Measurements from ENCODE around the gene NDRG3. TPM values are rescaled to one million over a fixed set of nuclear protein-coding genes. Genes with fewer than 3 reads are reported as not detected.

NDRG3 gene
- total RNA-seq, 3 donors from 2014 or later = 18.7 to 24.7 (median 22.9) TPM

DNA sequence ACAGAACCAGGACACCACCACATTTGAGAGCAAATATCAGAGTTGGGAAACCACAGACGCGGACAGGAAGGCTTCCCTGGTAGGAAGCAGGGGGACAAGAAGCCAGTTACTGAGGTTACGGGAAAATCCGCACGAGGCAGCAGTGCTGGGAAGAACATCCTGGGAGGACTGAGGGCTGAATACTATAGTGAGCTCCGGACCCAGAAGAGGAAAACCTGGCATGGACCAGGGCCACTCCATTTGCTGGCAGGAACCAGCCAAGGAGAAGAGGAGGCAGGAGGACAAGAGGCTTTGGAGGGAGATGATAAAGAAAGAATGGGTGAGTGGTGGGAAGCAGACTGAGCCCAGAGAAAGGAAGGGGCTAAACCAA, 33.8 kb upstream of the NDRG3 start:
- no peak overlapping the region for H3K4me3 ChIP-seq
- H3K27ac ChIP-seq = no peak overlapping the region
- H3K36me3 ChIP-seq = no peaks in the 10 kb centered on the region
- TF ChIP-seq POLR2AphosphoS5 (IDR thresholded peaks at IDR 0.05) (no peak), POLR2A (IDR thresholded peaks at IDR 0.05) (no peak)
- TF ChIP-seq, protein P1, sequence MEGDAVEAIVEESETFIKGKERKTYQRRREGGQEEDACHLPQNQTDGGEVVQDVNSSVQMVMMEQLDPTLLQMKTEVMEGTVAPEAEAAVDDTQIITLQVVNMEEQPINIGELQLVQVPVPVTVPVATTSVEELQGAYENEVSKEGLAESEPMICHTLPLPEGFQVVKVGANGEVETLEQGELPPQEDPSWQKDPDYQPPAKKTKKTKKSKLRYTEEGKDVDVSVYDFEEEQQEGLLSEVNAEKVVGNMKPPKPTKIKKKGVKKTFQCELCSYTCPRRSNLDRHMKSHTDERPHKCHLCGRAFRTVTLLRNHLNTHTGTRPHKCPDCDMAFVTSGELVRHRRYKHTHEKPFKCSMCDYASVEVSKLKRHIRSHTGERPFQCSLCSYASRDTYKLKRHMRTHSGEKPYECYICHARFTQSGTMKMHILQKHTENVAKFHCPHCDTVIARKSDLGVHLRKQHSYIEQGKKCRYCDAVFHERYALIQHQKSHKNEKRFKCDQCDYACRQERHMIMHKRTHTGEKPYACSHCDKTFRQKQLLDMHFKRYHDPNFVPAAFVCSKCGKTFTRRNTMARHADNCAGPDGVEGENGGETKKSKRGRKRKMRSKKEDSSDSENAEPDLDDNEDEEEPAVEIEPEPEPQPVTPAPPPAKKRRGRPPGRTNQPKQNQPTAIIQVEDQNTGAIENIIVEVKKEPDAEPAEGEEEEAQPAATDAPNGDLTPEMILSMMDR (IDR thresholded peaks at IDR 0.05) = no peak
- no peak for DNase-seq (ENCODE audit: low spot score in 2 of 2)
- H3K9me3 ChIP-seq = no peaks in the 10 kb centered on the region
- H3K27me3 ChIP-seq = no peaks in the 10 kb centered on the region
- no peaks in the 10 kb centered on the region for H3K4me1 ChIP-seq
- intact Hi-C loops (cut with DNase I; ENCODE audit: low total_unique reads) = no loop called here

DNA sequence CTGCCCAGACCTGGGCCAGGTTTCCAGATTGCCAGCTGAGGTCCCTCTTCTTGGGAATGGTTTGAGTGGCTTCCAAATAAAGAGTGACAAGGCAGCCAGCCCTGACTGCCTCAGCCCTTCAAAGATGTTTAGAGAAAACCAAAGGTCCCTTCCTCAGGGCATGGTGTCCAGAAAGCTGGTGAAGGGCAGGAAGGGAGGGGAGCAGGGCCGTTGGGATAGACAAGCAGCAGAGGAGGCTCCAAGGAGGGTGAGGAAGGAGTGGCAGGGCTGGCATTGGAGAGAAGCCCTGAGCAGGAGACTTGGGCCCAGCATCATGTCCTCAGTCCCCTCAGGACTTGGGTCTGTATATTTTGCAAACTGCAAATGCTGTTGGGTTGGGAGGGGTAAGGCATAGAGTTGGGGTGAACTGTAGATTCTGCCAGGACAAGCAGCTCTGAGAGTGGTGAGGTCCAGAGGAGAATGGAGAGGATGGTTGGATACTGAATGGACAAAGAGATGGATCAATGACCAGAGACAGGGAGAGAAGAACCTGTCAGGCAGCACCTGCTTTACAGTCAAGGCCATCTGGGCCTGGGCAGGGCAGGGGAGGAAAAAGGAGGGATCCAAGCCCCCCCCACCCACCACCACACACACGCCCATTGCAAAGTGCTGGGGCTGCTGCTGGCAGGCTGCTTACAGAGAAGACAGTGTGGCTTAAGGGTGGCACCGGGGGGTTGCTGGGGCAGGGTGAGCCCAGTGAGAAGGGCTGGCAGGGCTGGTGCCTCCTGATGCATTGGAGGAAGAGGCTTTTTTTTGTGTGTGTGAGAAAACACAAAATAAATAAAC, 33.2 kb upstream of the NDRG3 start:
- no peaks in the 10 kb centered on the region for H3K27me3 ChIP-seq
- no peak overlapping the region for H3K4me3 ChIP-seq
- H3K9me3 ChIP-seq = no peaks in the 10 kb centered on the region
- intact Hi-C loops (cut with DNase I; ENCODE audit: low total_unique reads) = no loop called here
- H3K4me1 ChIP-seq = no peaks in the 10 kb centered on the region
- TF ChIP-seq POLR2A (IDR thresholded peaks at IDR 0.05) = no peak
- TF ChIP-seq POLR2AphosphoS5 (IDR thresholded peaks at IDR 0.05) = no peak
- TF ChIP-seq, protein P1 (IDR thresholded peaks at IDR 0.05) = no peak
- DNase-seq (ENCODE audit: low spot score in 2 of 2) = no peak
- H3K36me3 ChIP-seq = no peaks in the 10 kb centered on the region
- no peak overlapping the region for H3K27ac ChIP-seq

DNA sequence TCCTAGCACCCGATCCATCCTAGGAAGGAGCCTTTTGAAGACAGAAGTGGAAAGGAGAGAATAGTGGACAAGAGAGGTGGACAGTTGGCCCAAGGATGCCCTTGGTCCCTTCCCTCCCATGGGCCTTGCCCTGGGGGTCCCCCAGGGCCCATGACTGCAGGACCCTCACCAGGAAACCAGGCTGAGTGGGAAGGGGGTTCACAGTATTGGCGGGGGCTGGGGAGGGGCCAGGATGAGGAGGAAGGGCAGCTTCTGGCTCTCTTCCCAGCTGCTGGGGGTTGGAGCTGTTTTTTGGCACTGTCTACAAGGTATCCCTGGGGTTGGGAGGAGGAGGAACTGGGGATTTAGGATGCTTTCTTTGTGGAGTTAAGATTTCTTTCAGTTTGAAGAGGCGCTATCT, 31.7 kb upstream of the NDRG3 start:
- no peaks in the 10 kb centered on the region for H3K27me3 ChIP-seq
- TF ChIP-seq, protein P1 (IDR thresholded peaks at IDR 0.05) = no peak
- TF ChIP-seq POLR2A (IDR thresholded peaks at IDR 0.05) = no peak
- TF ChIP-seq POLR2AphosphoS5 (IDR thresholded peaks at IDR 0.05) = no peak
- intact Hi-C loops (cut with DNase I; ENCODE audit: low total_unique reads) = no loop called here
- H3K27ac ChIP-seq = no peak overlapping the region
- H3K9me3 ChIP-seq = no peaks in the 10 kb centered on the region
- H3K36me3 ChIP-seq = no peaks in the 10 kb centered on the region
- no peak for DNase-seq (ENCODE audit: low spot score in 2 of 2)
- H3K4me1 ChIP-seq = no peaks in the 10 kb centered on the region
- no peak overlapping the region for H3K4me3 ChIP-seq

DNA sequence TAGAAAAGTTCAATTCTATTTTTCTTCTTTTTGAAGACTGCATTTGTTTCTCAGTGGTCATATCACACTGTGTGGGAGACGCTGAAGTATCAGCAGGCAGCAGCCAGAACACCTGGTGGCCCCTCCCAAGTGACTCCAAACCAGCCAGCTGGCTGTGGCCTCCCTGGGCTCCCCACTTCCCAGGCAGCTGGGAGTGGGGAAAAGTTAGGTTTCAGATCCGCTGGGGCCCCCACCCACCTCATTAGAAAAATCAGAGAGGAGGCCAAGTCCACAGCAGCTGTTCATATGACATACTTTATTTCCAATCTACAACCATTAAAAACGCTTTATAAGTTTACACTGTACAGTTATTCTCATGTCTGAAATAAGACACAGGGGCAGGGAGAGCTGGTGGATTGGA, 31.3 kb upstream of the NDRG3 start:
- no peaks in the 10 kb centered on the region for H3K36me3 ChIP-seq
- intact Hi-C loops (cut with DNase I; ENCODE audit: low total_unique reads) = no loop called here
- H3K4me3 ChIP-seq = no peak overlapping the region
- H3K4me1 ChIP-seq = no peaks in the 10 kb centered on the region
- no peak for DNase-seq (ENCODE audit: low spot score in 2 of 2)
- no peak for TF ChIP-seq POLR2A (IDR thresholded peaks at IDR 0.05)
- TF ChIP-seq POLR2AphosphoS5 (IDR thresholded peaks at IDR 0.05) = no peak
- TF ChIP-seq, protein P1 (IDR thresholded peaks at IDR 0.05) = no peak
- no peak overlapping the region for H3K27ac ChIP-seq
- no peaks in the 10 kb centered on the region for H3K9me3 ChIP-seq
- H3K27me3 ChIP-seq = no peaks in the 10 kb centered on the region

DNA sequence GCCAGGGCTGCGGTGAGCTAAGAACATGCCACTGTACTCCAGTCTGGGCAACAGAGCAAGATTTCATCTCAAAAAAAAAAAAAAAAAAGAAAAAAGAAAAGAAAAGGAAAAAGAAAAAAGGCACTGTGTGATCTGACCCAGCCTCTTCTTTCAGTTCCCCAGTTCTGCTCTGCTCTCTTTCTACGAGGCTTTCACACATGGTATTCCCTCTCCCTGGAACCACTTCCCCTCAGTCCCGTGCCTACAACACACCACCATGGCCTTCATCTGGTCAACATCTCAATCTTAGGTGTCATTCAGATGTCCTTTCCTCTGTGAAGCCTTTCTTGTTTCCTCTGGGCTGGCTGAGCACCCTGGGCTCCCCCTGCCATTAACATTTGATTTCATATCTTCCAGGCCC, 29.9 kb upstream of the NDRG3 start:
- Histone ChIP-seq H3K27ac (peak overlapping the region in 1 of 2 donors; percentile 14), H3K4me1 (no peaks in the 10 kb centered on the region), H3K27me3 (no peaks in the 10 kb centered on the region), H3K36me3 (no peaks in the 10 kb centered on the region), H3K9me3 (no peaks in the 10 kb centered on the region), H3K4me3 (no peak overlapping the region)
- DNase-seq (ENCODE audit: low spot score in 2 of 2) = no peak
- intact Hi-C loops (cut with DNase I; ENCODE audit: low total_unique reads) = no loop called here
- TF ChIP-seq, protein P1 (IDR thresholded peaks at IDR 0.05) = no peak
- TF ChIP-seq POLR2A (IDR thresholded peaks at IDR 0.05) = no peak
- no peak for TF ChIP-seq POLR2AphosphoS5 (IDR thresholded peaks at IDR 0.05)
